ENCODE measurements around the gene BBOF1. TPM values are rescaled to one million over a fixed set of nuclear protein-coding genes. Genes with fewer than 3 reads are reported as not detected.

BBOF1 gene
- total and polyA plus RNA-seq, 9 of the 15 experiments (the other 6 are each of a cell fraction or from before 2014, with no cell fraction given), result 1.3 to 4.9 (median 4.2) TPM

GRCh38 chr14:74084277-74085046 lies 65.3 kb downstream of the BBOF1 start, which contains the start of the genes ALDH6A1 and LIN52 (continued):
- TF ChIP-seq ZBTB17 (CRISPR knock-in tag; IDR thresholded peaks at IDR 0.05) (no peak), ZC3H8 (IDR thresholded peaks at IDR 0.05) (no peak), ZNF695 (CRISPR knock-in tag; IDR thresholded peaks at IDR 0.05) (no peak), FOXO4 (CRISPR knock-in tag; IDR thresholded peaks at IDR 0.05) (no peak), CBFA2T2 (conservative IDR thresholded peaks at IDR 0.05) (peak; percentile 95), ZNF408 (CRISPR knock-in tag; IDR thresholded peaks at IDR 0.05; ENCODE audit: low read depth) (no peak), HDGF (IDR thresholded peaks at IDR 0.05) (no peak), ZNF217 (CRISPR knock-in tag; IDR thresholded peaks at IDR 0.05) (no peak), FUS (optimal IDR thresholded peaks at IDR 0.05; ENCODE audit: low read depth, low read length) (no peak), NR4A1 (CRISPR knock-in tag; IDR thresholded peaks at IDR 0.05) (no peak), NR4A1 (tag; IDR thresholded peaks at IDR 0.05) (no peak), SETDB1 (IDR thresholded peaks at IDR 0.05; ENCODE audit: low read length) (no peak), GTF2F1 (IDR thresholded peaks at IDR 0.05; ENCODE audit: low read depth, low read length) (no peak; the same call in 1 of the 2 replicates), HNRNPK (IDR thresholded peaks at IDR 0.05; ENCODE audit: low read depth, low read length, poor library complexity, severe bottlenecking) (no peak), ZNF740 (CRISPR knock-in tag; IDR thresholded peaks at IDR 0.05) (no peak), ZNF740 (tag; IDR thresholded peaks at IDR 0.05) (no peak), ZNF165 (CRISPR knock-in tag; IDR thresholded peaks at IDR 0.05; ENCODE audit: borderline replicate concordance) (no peak), CXXC5 (CRISPR knock-in tag; IDR thresholded peaks at IDR 0.05) (0 out of 2 replicates have a peak, but pooled peaks have one; percentile 25), ZNF140 (CRISPR knock-in tag; IDR thresholded peaks at IDR 0.05) (no peak), TARDBP (IDR thresholded peaks at IDR 0.05) (no peak), CHCHD3 (CRISPR knock-in tag; IDR thresholded peaks at IDR 0.05) (no peak), ETS1 (conservative IDR thresholded peaks at IDR 0.05; ENCODE audit: control insufficient read depth, low read depth, low read length) (0 out of 2 replicates have a peak, but pooled peaks have one; percentile 33), TCF7L2 (IDR thresholded peaks at IDR 0.05; ENCODE audit: low read depth, low read length) (no peak), SMARCA5 (IDR thresholded peaks at IDR 0.05) (no peak), RBM14 (IDR thresholded peaks at IDR 0.05; ENCODE audit: borderline replicate concordance, insufficient read depth, low read depth, low read length) (no peak), CREB1 (IDR thresholded peaks at IDR 0.05) (peak; percentile 71), CREB1 (CRISPR knock-in tag; IDR thresholded peaks at IDR 0.05) (peak; percentile 72)

Measured in K562 (cell line).